RWPE1 (cell line): ENCODE data around the gene TMSB4X.
"Not testable (repeated sequence)": the region's sequence is repeated elsewhere in the genome, so short reads cannot be mapped to it uniquely, and the experiment has no call there.

Experiments used
- CTCF ChIA-PET: fragments of 350-600 bp; sonication (Branson Sonifier 250); formaldehyde crosslinking; extraction: SDS; loops from one replicate; lab custom pipeline; 2021; lab: Yijun Ruan, JAX
- POLR2A ChIA-PET: fragments of 400-600 bp; formaldehyde crosslinking; extraction: SDS; loops from one replicate; lab custom pipeline; 2020; ENCODE audit warnings: antibody characterized with exemption; ENCODE audit not compliant: low non-redundant PET; lab: Yijun Ruan, JAX
- DNase-seq: peaks from one replicate; pipeline ENCODE4 v3.0.0; 2012; ENCODE audit warnings: low spot score
- H3K27ac ChIP-seq: fragments of 450-650 bp; 2 replicates; pipeline ENCODE4 v1.5.1; 2017
- TF ChIP-seq, protein P1 (sequence below): fragments of 450-650 bp; conservative IDR thresholded peaks from 2 replicates; pipeline ENCODE4 v1.5.1; 2017; ENCODE audit warnings: low read depth, mild to moderate bottlenecking

TMSB4X gene

DNA sequence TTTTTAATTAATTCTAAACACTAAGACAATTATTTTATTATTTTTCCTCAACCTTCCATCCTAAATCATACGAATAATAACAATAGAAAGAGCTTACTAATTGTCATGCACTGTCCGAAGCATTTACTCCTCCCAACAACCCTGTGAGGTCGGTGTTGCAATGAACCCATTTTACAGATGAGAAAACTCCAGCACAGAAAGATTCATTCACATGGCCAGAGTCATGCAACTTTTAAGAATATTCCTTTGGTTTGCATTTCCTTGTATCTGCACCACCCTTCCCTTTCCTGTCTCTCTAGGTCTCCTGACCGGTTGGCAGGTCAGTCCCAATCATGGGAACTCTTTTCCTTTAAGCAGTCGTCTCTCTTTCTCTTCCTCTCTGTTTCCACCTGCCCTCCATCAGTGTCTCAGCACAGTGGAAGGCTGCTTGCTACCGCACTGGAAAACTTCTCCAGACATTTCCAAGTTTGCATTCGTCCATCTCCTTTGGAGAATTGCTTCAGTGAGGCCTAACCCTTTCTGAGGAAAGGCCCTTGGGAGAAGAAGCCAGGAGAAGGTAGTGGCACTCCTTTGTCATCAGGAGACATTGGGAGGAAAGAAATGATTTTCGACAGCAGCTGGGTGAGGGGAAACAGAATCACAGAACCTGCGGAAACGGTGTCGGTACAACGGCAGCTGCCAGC lies 1.9 kb upstream of the TMSB4X start:
- no peak for DNase-seq
- ChIA-PET POLR2A (no interaction called here), CTCF (interaction anchor here (0.8 kb wide), 1 partner anchor 26 kb away, joined by 3 read pairs; no protein-coding TSS in a partner anchor)
- H3K27ac ChIP-seq = peak overlapping the region; percentile 30
- TF ChIP-seq, protein P1, sequence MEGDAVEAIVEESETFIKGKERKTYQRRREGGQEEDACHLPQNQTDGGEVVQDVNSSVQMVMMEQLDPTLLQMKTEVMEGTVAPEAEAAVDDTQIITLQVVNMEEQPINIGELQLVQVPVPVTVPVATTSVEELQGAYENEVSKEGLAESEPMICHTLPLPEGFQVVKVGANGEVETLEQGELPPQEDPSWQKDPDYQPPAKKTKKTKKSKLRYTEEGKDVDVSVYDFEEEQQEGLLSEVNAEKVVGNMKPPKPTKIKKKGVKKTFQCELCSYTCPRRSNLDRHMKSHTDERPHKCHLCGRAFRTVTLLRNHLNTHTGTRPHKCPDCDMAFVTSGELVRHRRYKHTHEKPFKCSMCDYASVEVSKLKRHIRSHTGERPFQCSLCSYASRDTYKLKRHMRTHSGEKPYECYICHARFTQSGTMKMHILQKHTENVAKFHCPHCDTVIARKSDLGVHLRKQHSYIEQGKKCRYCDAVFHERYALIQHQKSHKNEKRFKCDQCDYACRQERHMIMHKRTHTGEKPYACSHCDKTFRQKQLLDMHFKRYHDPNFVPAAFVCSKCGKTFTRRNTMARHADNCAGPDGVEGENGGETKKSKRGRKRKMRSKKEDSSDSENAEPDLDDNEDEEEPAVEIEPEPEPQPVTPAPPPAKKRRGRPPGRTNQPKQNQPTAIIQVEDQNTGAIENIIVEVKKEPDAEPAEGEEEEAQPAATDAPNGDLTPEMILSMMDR = no peak

DNA sequence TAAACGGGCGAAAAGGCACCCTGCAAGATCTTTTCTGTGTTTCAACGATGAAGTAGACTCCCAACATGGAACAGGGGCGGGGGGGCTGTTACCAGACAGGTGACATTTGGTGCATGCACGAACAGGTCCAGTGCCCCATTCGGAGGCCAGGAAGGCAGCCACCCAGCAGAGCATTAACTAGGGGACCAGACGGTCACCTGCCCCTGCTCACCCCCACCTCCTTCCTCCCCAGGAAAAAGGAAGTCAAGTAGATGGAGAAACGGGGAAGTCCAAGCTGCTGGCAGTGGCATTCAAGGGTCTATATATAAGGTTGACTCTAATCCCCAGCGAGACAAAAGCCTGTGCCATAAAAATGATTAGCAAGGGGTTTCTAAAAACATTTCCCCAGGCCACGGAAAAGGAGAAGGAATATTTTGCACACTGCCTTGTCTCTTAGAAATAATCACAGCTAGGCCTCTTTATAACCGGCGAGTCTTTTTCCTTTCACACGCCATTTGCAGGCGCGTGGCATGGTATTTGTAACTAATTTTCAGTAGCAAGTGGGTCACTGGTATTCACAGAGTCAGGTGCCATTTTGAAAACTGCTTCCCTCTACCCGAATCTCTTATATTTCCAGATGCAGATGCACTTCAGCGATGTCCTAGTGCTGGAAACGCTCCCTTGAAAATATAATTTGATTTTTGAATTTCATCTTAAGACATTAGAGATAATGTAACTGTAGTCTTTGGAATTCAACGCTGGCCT lies 1.2 kb upstream of the TMSB4X start:
- CTCF ChIA-PET = interaction anchor here (0.8 kb wide), 1 partner anchor 27 kb away, joined by 3 read pairs; no protein-coding TSS in a partner anchor
- DNase-seq = no peak
- TF ChIP-seq, protein P1 = no peak
- H3K27ac ChIP-seq = peak overlapping the region; percentile 95
- POLR2A ChIA-PET = no interaction called here

DNA sequence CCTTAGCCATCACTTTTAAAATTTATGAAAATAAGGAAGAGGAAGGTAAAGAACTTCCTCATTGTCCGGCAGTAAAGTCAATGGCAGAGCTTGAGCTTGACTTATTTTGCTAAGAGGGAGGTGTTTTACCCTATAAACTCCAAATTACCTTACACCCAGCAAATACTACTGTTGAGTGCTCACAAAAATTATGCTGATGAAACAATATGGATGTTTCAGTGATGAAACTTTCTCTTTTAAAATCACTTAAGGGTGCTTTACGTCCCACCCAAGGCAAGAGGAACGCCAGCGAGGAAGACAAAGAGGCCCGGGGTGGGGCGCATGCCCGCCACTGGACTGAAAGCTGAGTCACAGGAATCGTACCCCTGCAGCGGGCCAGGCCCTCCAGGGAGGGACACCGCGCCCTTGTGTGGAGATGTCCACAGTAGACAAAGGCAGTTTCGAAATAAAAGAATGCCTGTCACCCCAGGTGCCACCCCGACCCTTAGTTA lies 560 bp upstream of the TMSB4X start:
- ChIA-PET POLR2A (interaction anchor here (0.6 kb wide), 1 partner anchor 32 kb away, joined by 3 read pairs; no protein-coding TSS in a partner anchor), CTCF (no interaction called here)
- H3K27ac ChIP-seq = peak overlapping the region; percentile 95
- TF ChIP-seq, protein P1 = no peak
- peak; percentile 28 for DNase-seq

DNA sequence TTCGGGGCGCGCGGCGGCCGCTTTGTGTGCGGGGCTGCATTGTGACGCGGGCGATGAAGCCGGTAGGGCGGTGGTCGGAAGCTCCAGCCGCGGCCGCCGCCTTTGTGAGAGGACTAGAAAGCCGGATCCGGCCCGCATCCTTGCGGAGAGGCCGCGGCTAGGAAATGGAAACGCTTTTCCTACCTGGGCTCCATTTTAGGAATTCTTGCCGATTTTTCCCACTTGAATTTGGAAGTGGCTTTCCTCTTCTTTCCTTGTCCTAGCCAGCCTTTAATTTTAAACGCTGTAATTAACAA lies 708 bp downstream of the TMSB4X start:
- ChIA-PET POLR2A (interaction anchor here (0.7 kb wide), 2 partner anchors 421 to 698 kb away, joined by 4 to 5 read pairs; no protein-coding TSS in a partner anchor), CTCF (interaction anchor here (0.6 kb wide), 1 partner anchor 10 kb away, joined by 4 read pairs; no protein-coding TSS in a partner anchor)
- H3K27ac ChIP-seq = peak overlapping the region; percentile 95
- no peak for DNase-seq
- TF ChIP-seq, protein P1 = no peak

DNA sequence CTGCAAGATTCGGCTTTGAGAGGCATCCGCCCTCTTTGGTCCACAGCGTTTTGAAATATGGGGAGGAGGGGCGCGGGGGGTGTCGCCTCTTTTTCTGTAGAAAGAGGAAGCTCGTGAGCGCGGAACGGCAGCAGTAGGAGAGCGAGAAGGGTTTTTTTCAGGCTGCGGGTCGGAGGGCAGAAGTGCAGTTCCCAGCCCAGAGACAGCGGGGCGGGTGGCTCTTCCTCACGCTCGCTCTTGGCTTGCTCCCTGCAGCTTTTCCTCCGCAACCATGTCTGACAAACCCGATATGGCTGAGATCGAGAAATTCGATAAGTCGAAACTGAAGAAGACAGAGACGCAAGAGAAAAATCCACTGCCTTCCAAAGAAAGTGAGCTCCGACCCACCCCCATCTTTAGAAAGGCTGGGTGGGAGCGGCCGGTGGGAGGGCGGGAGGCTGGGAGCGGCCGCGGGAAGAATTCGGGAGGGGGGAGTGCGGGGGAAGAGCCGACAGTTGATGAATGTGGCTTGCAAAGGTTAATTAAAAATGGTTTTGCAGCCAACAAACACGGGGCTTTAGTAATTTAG lies 1.2 kb downstream of the TMSB4X start:
- TF ChIP-seq, protein P1 = no peak
- H3K27ac ChIP-seq = peak overlapping the region; percentile 95
- POLR2A ChIA-PET = interaction anchor here (0.7 kb wide), 2 partner anchors 421 to 697 kb away, joined by 4 to 5 read pairs; no protein-coding TSS in a partner anchor
- peak; percentile 62 for DNase-seq
- CTCF ChIA-PET = no interaction called here

DNA sequence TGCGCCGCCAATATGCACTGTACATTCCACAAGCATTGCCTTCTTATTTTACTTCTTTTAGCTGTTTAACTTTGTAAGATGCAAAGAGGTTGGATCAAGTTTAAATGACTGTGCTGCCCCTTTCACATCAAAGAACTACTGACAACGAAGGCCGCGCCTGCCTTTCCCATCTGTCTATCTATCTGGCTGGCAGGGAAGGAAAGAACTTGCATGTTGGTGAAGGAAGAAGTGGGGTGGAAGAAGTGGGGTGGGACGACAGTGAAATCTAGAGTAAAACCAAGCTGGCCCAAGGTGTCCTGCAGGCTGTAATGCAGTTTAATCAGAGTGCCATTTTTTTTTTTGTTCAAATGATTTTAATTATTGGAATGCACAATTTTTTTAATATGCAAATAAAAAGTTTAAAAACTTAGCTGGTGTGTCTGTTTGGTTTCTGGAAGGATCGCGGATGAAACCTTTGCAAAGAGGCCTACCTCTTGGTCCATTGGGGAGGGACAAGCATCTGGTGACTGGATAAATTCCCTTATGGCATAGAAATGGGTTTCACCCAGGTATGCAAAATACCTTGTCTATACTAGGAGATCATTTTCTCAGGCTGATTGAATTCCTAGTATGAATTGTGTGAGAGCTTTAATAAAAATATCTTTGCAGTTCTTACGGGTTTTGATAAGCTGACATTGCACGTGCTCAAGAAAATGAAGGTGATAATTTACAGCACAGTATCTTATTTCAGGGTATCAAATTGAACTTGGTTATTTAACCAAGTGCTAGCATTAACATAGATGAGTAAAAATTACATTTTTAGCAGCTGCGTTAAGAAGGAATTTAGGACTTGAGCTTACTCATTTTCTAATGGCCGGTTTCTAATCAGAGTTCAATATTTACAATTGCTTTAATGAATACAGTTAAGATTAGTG lies 2.2 kb downstream of the TMSB4X start:
- CTCF ChIA-PET, POLR2A ChIA-PET, DNase-seq: not testable (repeated sequence)
- peak overlapping the region; percentile 95; the same call in 1 of the 2 replicates for H3K27ac ChIP-seq
